Stimulated activated CD8-positive, alpha-beta memory T cell treated with anti-CD3 and anti-CD28 coated beads, Interleukin-12 subunit alpha, Interleukin-12 subunit beta, amount 100 ng/mL, for 24 hours (primary cell): ENCODE measurements around the gene CDRT4.
"Not testable (repeated sequence)": the region's sequence is repeated elsewhere in the genome, so short reads cannot be mapped to it uniquely, and the experiment has no call there.

Experiments used
- DNase-seq: peaks from one replicate; pipeline ENCODE4 v3.0.0-alpha.2; 2020; ENCODE audit errors: extremely low read depth

Gene CDRT4

GRCh38 chr17:15456972-15457722, 10.3 kb downstream of the CDRT4 start:
- DNase-seq = no peak

- DNase-seq = no peak
These were observed 10.9 kb downstream of the CDRT4 start for GRCh38 chr17:15456496-15456895.

- no peak for DNase-seq
These were observed 13.1 kb downstream of the CDRT4 start for GRCh38 chr17:15454346-15454745.

GRCh38 chr17:15453782-15454181, 13.6 kb downstream of the CDRT4 start:
- no peak for DNase-seq

GRCh38 chr17:15453246-15453645, 14.2 kb downstream of the CDRT4 start:
- DNase-seq = no peak

- no peak for DNase-seq
These were observed 14.7 kb downstream of the CDRT4 start for GRCh38 chr17:15452746-15453145.

- no peak for DNase-seq
These were observed 15.7 kb downstream of the CDRT4 start for GRCh38 chr17:15451680-15452079.

- DNase-seq = no peak
These were observed 18.9 kb downstream of the CDRT4 start for GRCh38 chr17:15448580-15448956.

GRCh38 chr17:15447928-15448579, 19.4 kb downstream of the CDRT4 start:
- no peak for DNase-seq

GRCh38 chr17:15446036-15446435, 21.4 kb downstream of the CDRT4 start:
- DNase-seq = no peak

GRCh38 chr17:15444805-15445204, 22.6 kb downstream of the CDRT4 start:
- DNase-seq = no peak

- DNase-seq = no peak
These were observed 24.9 kb downstream of the CDRT4 start for GRCh38 chr17:15442311-15443180.

GRCh38 chr17:15441315-15441714, 26.1 kb downstream of the CDRT4 start:
- no peak for DNase-seq

GRCh38 chr17:15440347-15440746, 27.1 kb downstream of the CDRT4 start:
- no peak for DNase-seq

- DNase-seq = not testable (repeated sequence)
These were observed 28.0 kb downstream of the CDRT4 start for GRCh38 chr17:15439205-15439985.

- no peak for DNase-seq
These were observed 28.8 kb downstream of the CDRT4 start for GRCh38 chr17:15438491-15439105.

GRCh38 chr17:15437303-15437635, 30.2 kb downstream of the CDRT4 start:
- DNase-seq = no peak

- no peak for DNase-seq
These were observed 30.7 kb downstream of the CDRT4 start for GRCh38 chr17:15436473-15437302.

GRCh38 chr17:15434956-15435355, 32.5 kb downstream of the CDRT4 start:
- DNase-seq = no peak

GRCh38 chr17:15432807-15433611, 34.4 kb downstream of the CDRT4 start:
- no peak for DNase-seq
